ENCODE data around the gene LSAMP.

The LSAMP gene

DNA sequence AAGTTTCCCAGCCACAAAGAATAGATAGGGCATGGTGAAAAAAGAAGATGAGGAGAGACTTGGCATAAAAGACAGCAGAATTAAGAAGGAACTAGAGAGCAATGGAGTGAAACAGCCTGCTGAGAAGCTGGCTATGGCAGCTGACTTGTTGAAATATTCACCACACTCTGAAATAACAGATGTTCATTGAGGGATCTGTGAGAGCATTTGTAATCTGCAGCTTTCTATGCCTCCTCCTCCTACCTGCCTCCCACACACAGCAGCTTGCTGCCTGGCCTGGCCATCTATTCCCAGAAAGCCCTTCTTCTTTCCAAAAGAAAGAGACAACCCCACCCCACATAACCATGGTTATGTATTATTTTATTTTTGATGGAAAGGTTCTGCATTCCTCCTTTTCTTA lies 518.1 kb downstream of the LSAMP start:
- DNase-seq, result no peak

GRCh38 chr3:115922681-115923347 lies 522.5 kb downstream of the LSAMP start:
- DNase-seq, result no peak

- no peak for DNase-seq
Measured at GRCh38 chr3:115921711-115922110, 523.6 kb downstream of the LSAMP start.

- DNase-seq, result no peak
Measured at GRCh38 chr3:115918900-115919299, 526.4 kb downstream of the LSAMP start.

- DNase-seq, result no peak
Measured at GRCh38 chr3:115916866-115917265, 528.4 kb downstream of the LSAMP start.

DNA sequence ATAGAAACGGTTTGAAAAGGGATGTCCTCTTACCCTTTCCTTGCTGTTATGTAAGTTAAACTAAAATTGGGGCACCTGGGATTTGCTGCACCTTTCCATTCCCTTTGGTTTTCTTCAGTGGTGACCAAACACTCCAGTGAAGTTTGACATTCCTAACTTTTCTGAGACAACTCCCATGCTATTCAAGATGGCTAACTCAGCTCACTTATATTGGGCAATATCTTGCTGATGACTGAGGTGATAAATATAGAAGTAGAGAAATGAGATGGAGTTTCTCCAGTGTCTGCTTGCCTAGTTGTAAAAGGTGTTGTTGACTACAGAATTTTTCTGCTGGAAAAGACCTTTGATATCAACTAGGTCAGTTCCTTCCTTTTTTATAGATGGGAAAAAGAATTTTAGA lies 530.2 kb downstream of the LSAMP start:
- DNase-seq, result no peak

GRCh38 chr3:115913069-115913686 lies 532.1 kb downstream of the LSAMP start:
- DNase-seq, result no peak

- DNase-seq, result no peak
Measured at GRCh38 chr3:115912372-115912771, 532.9 kb downstream of the LSAMP start.

- DNase-seq, result no peak
Measured at GRCh38 chr3:115905871-115906270, 539.4 kb downstream of the LSAMP start.

GRCh38 chr3:115903843-115904242 lies 541.4 kb downstream of the LSAMP start:
- DNase-seq, result no peak

- DNase-seq, result no peak
Measured at GRCh38 chr3:115901008-115901407, 544.3 kb downstream of the LSAMP start.

DNA sequence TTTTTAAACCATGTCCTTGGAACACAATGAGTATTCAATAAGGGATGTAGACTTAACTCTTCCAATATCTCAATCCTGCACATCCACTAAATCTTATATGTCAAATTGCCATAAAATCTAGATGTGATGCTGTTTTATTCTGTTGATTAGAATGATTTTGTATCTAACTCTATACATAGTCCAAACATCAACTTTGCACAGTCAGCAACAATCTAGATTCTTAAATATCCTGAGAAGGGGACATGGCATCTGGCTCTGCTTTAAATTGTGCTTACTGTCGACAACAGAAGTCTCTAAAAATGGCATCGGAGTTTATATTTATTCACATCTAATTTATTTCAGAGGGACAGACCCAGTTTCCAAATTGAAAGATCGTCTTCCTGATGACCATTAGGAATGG lies 545.8 kb downstream of the LSAMP start:
- DNase-seq, result no peak

DNA sequence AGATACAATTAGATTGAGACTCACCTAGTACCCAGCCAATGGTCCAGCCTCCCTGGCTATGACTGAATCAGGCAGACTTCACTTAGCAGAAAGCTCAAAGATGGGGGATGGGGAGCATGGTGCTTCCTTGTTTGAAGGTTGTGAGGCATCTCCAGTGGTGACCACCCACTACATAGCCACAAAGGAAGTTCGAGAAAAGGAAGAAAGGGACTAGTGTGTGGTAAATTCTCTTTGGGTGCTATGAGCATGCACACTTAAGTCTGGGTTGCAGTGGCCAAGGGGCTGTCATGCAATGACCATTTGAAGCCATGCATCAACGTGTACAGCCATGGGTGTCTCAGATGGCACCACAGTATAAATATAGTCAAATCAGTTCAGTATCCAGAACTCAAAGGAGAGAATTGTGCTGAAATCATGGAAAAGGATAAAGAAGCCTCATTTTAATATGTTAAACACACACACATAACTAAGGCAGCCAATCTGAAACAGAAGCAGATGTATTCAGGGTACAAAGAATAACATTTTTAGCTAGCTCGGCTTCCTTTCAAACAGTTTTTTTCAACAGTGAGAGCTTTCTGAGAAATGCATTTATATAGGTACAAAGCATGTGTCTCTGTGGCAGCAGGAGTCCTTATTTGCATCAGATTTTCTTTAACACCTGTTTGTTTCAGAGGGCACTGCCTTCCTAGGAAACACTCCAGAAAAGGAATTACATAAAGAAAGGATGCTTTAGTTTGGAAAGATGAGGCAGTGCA lies 546.5 kb downstream of the LSAMP start:
- no peak for DNase-seq

- no peak for DNase-seq
Measured at GRCh38 chr3:115891006-115891636, 554.2 kb downstream of the LSAMP start.

DNA sequence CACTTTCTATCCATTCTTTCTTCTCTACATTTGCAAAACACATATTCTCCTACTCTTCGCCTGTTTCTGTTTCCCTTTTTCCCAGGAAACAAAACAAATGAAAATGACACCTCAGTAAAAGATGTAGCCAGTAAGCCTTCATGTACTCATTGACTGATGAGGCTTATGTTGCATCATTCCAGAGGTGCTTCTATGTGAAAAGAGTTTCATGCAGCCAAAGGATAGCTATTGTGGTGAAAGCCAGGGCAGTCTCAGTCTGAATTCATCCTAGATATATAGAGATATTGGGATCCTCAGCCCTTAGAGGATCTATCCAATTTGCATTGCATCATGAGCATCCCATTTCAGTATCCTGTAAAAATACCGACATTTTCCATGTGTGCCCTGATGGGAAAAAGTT lies 554.7 kb downstream of the LSAMP start:
- DNase-seq, result no peak

DNA sequence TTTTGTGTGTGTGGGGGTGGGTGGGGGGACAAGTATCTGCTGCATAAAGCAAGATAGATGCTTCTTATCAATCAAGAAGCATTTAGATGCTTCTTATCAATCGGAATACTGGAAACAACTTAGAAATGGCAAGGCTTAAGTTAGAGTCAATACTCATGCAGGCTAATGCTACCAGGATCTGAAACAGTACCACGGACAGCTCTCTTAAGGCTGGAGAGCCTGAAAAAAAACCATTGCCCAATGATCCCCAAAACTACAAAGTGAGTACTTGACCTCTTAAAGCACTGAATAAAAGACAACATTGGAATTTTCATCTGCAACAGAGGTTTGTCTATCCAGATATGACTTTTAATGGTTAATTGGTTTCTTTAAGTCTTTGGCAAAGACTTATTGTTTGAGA lies 559.7 kb downstream of the LSAMP start:
- DNase-seq, result no peak

- no peak for DNase-seq
Measured at GRCh38 chr3:115877615-115877899, 567.7 kb downstream of the LSAMP start.

GRCh38 chr3:115876876-115877614 lies 568.2 kb downstream of the LSAMP start:
- DNase-seq, result no peak

GRCh38 chr3:115875460-115875859 lies 569.8 kb downstream of the LSAMP start:
- DNase-seq, result no peak

DNA sequence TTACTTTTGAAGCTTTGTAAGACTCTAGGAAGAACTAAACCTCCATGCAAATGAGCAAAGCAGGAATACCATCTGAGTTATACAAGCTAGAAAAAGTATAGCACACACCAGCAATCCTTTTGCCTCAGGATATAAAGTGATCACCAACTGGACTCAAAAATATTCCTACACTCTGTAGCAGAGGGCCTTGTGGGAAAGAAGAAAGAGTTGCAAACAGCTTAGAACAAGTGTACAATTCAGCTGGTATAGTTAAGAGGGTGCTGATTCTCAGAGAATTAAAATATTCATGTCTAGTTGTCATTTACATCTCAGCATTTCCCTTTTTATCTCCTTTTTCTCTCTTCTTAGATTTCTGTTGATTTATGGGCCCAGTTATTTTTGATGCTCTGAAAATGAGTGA lies 573.6 kb downstream of the LSAMP start:
- no peak for DNase-seq

GRCh38 chr3:115864911-115865310 lies 580.4 kb downstream of the LSAMP start:
- DNase-seq, result no peak

- DNase-seq, result no peak
Measured at GRCh38 chr3:115862849-115863248, 582.4 kb downstream of the LSAMP start.

- no peak for DNase-seq
Measured at GRCh38 chr3:115862099-115862498, 583.2 kb downstream of the LSAMP start.
